Activated CD8-positive, alpha-beta T cell treated with anti-CD3 and anti-CD28 coated beads for 36 hours (primary cell): ENCODE data around the gene P3H3. TPM values are rescaled to one million over a fixed set of nuclear protein-coding genes. Genes with fewer than 3 reads are reported as not detected.
A peak's percentile ranks its signal among the peaks of the same experiment; 100 is the strongest.

Experiments used
- ATAC-seq: fragments of 200-7000 bp; cut with Tn5 transposase; one replicate; pipeline ENCODE4 v1.10.0; 2021; ENCODE audit warnings: mild to moderate bottlenecking, moderate library complexity
- CTCF ChIA-PET: fragments of 350-600 bp; sonication (Branson Sonifier 250); formaldehyde crosslinking; loops from one replicate; lab custom pipeline; 2021; ENCODE audit warnings: antibody characterized with exemption; lab: Charles Lee
- POLR2A ChIA-PET: fragments of 350-600 bp; sonication (Branson Sonifier 250); formaldehyde crosslinking; loops from one replicate; lab custom pipeline; 2021; ENCODE audit warnings: antibody characterized with exemption; lab: Charles Lee
- DNase-seq: peaks from one replicate; pipeline ENCODE4 v3.0.0-alpha.2; 2020
- H3K27ac Mint-ChIP-seq: one replicate; pipeline ENCODE4 v1.8.0; 2021; ENCODE audit warnings: mild to moderate bottlenecking, mixed read lengths
- H3K27me3 Mint-ChIP-seq: one replicate; pipeline ENCODE4 v1.8.0; 2021; ENCODE audit warnings: mixed read lengths
- H3K36me3 Mint-ChIP-seq: one replicate; pipeline ENCODE4 v1.8.0; 2021; ENCODE audit warnings: low read depth, mixed read lengths
- H3K4me1 Mint-ChIP-seq: one replicate; pipeline ENCODE4 v1.8.0; 2021; ENCODE audit warnings: low read depth, mixed read lengths
- H3K4me3 Mint-ChIP-seq: one replicate; pipeline ENCODE4 v1.8.0; 2021; ENCODE audit warnings: mild to moderate bottlenecking, moderate library complexity, mixed read lengths
- H3K9me3 Mint-ChIP-seq: one replicate; pipeline ENCODE4 v1.8.0; 2021; ENCODE audit warnings: mixed read lengths
- intact Hi-C: fragments of 100-400 bp; cut with micrococcal nuclease; formaldehyde crosslinking; loops from one replicate; pipeline ENCODE4 v1.10.0; 2022
- total RNA-seq, 2 experiments: library from RNA; stranded (reverse); gene quantifications; one replicate each; pipeline ENCODE4 v1.2.3, GENCODE V29; 2021
- TF ChIP-seq, protein P1 (sequence below): fragments of 200-600 bp; IDR thresholded peaks from one replicate; pipeline ENCODE4 v1.8.0; 2022; ENCODE audit warnings: antibody characterized with exemption, mild to moderate bottlenecking

Gene P3H3
- total RNA-seq, 2 experiments from 2014 or later, result 2.1 to 2.3 TPM

DNA sequence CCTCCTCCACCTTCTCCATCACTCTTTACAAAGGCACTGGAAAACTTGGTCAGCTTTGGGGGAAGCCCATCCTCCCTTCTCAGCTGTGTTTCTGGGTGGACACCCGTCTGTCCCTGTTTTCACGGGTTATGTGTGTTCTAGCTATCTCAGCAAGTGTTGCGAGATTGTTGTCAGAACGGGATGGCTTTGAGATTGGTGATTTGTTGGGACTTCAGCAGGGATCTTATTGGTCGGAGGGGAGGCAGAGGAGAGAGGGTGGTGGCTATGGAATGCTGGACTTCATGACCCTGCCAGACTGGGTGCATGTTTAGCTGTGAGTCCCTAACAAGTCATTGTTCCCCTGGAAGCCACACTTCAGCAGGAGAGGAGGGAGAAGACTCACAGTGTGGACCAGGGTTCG is 25.8 kb downstream of the P3H3 start:
- intact Hi-C loops, result no loop called here
- ChIA-PET CTCF (interaction anchor here (1.0 to 7.2 kb wide), 6 partner anchors 8 to 112 kb away, joined by 3 to 124 read pairs (median 15); partner anchors contain the start of genes MLF2, SPSB2 and TPI1), POLR2A (interaction anchor here (1.2 to 11.4 kb wide), 7 partner anchors 15 to 186 kb away, joined by 3 to 218 read pairs (median 5); partner anchors contain the start of genes C12orf57, MLF2, P3H3 and RNU7-1)
- H3K9me3 Mint-ChIP-seq, result no peaks in the 10 kb centered on the region
- ATAC-seq (no peak), DNase-seq (no peak)
- TF ChIP-seq, protein P1, sequence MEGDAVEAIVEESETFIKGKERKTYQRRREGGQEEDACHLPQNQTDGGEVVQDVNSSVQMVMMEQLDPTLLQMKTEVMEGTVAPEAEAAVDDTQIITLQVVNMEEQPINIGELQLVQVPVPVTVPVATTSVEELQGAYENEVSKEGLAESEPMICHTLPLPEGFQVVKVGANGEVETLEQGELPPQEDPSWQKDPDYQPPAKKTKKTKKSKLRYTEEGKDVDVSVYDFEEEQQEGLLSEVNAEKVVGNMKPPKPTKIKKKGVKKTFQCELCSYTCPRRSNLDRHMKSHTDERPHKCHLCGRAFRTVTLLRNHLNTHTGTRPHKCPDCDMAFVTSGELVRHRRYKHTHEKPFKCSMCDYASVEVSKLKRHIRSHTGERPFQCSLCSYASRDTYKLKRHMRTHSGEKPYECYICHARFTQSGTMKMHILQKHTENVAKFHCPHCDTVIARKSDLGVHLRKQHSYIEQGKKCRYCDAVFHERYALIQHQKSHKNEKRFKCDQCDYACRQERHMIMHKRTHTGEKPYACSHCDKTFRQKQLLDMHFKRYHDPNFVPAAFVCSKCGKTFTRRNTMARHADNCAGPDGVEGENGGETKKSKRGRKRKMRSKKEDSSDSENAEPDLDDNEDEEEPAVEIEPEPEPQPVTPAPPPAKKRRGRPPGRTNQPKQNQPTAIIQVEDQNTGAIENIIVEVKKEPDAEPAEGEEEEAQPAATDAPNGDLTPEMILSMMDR, result no peak
- H3K27me3 Mint-ChIP-seq, result no peaks in the 10 kb centered on the region
- H3K36me3 Mint-ChIP-seq, result peaks cover 41% of the 10 kb centered on the region
- peaks cover 29% of the 10 kb centered on the region for H3K4me1 Mint-ChIP-seq
- peak overlapping the region; percentile 98 for H3K27ac Mint-ChIP-seq
- H3K4me3 Mint-ChIP-seq, result peak overlapping the region; percentile 86

DNA sequence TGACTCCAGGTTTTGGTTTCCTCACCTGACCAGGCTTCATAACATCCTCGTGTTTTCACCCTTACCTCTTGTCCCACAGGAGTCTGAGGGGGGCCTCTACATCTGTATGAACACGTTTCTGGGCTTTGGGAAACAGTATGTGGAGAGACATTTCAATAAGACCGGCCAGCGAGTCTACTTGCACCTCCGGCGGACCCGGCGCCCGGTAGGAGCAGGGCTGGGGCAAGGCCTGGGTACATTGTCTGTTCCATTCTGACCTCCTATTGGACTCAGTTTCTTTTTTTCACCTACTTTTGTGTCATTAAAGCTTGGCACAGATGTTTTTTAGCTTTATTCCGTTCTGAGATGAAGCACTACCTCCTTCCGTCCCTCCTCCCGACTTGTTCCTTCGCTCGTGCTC is 27.1 kb downstream of the P3H3 start:
- POLR2A ChIA-PET, result interaction anchor here (1.0 to 11.4 kb wide), 2 partner anchors 14 to 21 kb away, joined by 6 to 218 read pairs; partner anchors contain the start of genes SPSB2 and TPI1
- ATAC-seq, result no peak
- H3K27me3 Mint-ChIP-seq, result no peaks in the 10 kb centered on the region
- peaks cover 39% of the 10 kb centered on the region for H3K36me3 Mint-ChIP-seq
- no peak for DNase-seq
- CTCF ChIA-PET, result interaction anchor here (1.0 to 7.2 kb wide), 3 partner anchors 14 to 36 kb away, joined by 4 to 124 read pairs (median 26); partner anchors contain the start of genes SPSB2 and TPI1
- TF ChIP-seq, protein P1, result no peak
- peaks cover 18% of the 10 kb centered on the region for H3K4me1 Mint-ChIP-seq
- no peak overlapping the region for H3K27ac Mint-ChIP-seq
- H3K4me3 Mint-ChIP-seq, result no peak overlapping the region
- intact Hi-C loops, result no loop called here
- no peaks in the 10 kb centered on the region for H3K9me3 Mint-ChIP-seq

DNA sequence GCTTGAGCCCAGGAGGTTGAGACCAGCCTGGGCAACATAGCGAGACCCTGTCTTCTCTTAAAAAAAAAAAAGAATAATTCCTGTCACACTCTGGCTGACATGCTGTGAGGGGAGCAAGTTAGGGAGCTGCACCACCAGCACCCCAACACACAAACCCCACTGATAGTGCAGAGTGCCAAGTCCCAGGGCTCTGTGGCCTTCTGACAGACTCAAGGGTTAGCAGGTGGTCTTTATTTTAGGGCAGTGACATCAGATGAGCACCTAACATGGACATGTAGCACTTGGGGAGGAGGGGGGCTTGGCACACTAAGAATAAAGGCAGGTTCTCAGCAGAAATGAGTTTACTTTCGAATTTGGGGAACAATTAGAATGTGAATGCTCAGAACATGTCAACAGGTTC is 30.6 kb downstream of the P3H3 start:
- no peak for ATAC-seq
- no peaks in the 10 kb centered on the region for H3K27me3 Mint-ChIP-seq
- peaks cover 9% of the 10 kb centered on the region for H3K4me1 Mint-ChIP-seq
- H3K27ac Mint-ChIP-seq, result no peak overlapping the region
- H3K36me3 Mint-ChIP-seq, result peaks cover 60% of the 10 kb centered on the region
- no peak for DNase-seq
- no peak overlapping the region for H3K4me3 Mint-ChIP-seq
- TF ChIP-seq, protein P1, result no peak
- CTCF ChIA-PET, result no interaction called here
- intact Hi-C loops, result no loop called here
- POLR2A ChIA-PET, result interaction anchor here (0.8 to 2.8 kb wide), 4 partner anchors 9 to 14 kb away, joined by 3 to 10 read pairs (median 8); partner anchors contain the start of genes SPSB2 and TPI1
- H3K9me3 Mint-ChIP-seq, result no peaks in the 10 kb centered on the region

DNA sequence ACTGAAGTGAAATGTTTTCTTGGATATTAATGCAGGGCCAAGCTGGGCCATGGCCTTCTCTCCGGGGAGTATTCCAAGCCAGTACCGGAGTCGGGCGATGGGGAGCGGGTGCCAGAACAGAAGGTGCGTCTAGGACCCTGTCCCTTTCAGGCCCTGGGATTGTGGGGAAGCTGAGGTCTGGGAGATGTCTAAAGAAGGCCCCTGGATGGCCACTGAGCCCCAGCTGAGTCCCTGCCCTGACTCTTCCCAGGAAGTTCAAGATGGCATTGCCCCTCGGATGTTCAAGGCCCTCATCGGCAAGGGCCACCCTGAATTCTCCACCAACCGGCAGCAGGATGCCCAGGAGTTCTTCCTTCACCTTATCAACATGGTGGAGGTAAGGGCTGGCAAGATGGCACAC is 31.9 kb downstream of the P3H3 start:
- DNase-seq, result no peak
- Mint-ChIP-seq H3K4me3 (no peak overlapping the region), H3K4me1 (no peaks in the 10 kb centered on the region), H3K36me3 (peaks cover 60% of the 10 kb centered on the region), H3K27me3 (no peaks in the 10 kb centered on the region), H3K9me3 (no peaks in the 10 kb centered on the region), H3K27ac (no peak overlapping the region)
- ATAC-seq, result no peak
- ChIA-PET POLR2A (interaction anchor here (0.5 to 2.8 kb wide), 5 partner anchors 7 to 263 kb away, joined by 3 to 11 read pairs (median 7); partner anchors contain the start of genes SPSB2 and USP5), CTCF (interaction anchor here (0.9 to 1.0 kb wide), 2 partner anchors 13 to 67 kb away, joined by 3 to 4 read pairs; partner anchors contain the start of gene SPSB2)
- TF ChIP-seq, protein P1, result no peak
- intact Hi-C loops, result no loop called here

DNA sequence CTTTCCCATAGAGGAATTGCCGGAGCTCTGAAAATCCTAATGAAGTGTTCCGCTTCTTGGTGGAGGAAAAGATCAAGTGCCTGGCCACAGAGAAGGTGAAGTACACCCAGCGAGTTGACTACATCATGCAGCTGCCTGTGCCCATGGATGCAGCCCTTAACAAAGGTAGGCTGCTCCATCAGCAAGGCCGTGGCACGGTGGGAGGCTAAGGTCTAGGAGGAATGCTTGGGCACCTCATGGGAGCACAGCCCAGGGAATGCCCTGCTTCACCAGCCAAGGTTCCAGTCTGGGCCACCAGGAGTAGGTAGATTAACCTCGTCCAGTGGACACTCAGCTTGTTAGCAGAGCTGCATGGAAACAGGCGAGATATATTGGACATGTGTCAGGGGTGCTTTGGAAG is 32.7 kb downstream of the P3H3 start:
- ATAC-seq (no peak), DNase-seq (no peak)
- ChIA-PET CTCF (interaction anchor here (0.8 to 1.0 kb wide), 3 partner anchors 8 to 12 kb away, joined by 3 to 5 read pairs (median 4); partner anchors contain the start of gene SPSB2), POLR2A (interaction anchor here (1.5 to 2.1 kb wide), 2 partner anchors 8 to 12 kb away, joined by 6 to 11 read pairs; partner anchors contain the start of genes SPSB2 and USP5)
- TF ChIP-seq, protein P1, result no peak
- no peaks in the 10 kb centered on the region for H3K27me3 Mint-ChIP-seq
- no peaks in the 10 kb centered on the region for H3K9me3 Mint-ChIP-seq
- H3K27ac Mint-ChIP-seq, result no peak overlapping the region
- intact Hi-C loops, result no loop called here
- H3K36me3 Mint-ChIP-seq, result peaks cover 63% of the 10 kb centered on the region
- H3K4me3 Mint-ChIP-seq, result no peak overlapping the region
- peaks cover 6% of the 10 kb centered on the region for H3K4me1 Mint-ChIP-seq
